ENCODE data around the gene CCDC136. TPM values are rescaled to one million over a fixed set of nuclear protein-coding genes. Genes with fewer than 3 reads are reported as not detected.
A peak's percentile ranks its signal among the peaks of the same experiment; 100 is the strongest.

CCDC136 gene
- total RNA-seq, 1 donor from 2014 or later: 6.5 TPM

DNA sequence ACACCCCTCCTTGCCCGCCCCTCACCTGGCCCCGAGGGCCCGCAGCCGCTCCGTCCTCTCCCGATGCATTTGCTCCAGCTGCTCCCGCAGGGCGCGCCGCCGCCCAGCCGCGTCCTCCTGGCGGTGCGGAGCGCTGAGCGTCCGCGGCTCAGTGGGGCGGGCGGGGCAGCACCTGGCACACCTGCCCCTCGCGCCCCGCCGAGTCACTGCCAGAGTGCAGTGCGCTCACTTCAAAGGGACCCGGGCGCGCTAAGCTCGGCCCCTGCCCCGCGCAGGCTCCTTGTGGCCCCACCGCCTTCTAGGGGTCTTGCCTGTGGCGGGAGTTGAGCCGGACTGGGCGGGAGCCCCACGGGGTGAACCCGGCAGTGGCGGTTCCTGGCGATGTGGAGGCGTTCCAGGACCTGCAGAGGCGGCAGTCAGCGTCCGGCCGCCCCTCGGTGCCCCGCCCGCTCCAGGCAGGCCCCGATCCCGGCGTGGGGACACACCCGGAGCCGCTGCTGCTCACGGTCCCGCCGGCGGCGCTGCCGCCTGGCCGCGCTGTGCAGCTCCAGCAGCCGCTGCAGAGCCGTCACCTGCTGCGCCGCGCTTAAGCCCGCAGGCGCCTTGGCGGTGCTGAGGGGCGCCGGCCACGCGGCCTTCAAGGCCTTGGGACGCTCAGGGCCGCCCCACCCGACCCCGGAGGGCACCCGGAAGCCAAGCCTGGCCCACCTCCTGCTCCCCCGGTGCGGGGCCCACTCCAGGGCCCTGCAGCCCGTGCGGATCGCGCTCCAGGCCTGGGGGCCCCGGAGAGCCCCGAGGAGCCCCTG, 77.6 kb downstream of the CCDC136 start:
- ATAC-seq (peak; percentile 80), DNase-seq (peak; percentile 75)
- intact Hi-C loops (cut with micrococcal nuclease): no loop called here

GRCh38 chr7:128869944-128870285, 78.1 kb downstream of the CCDC136 start:
- no peak for DNase-seq
- intact Hi-C loops (cut with micrococcal nuclease): no loop called here
- ATAC-seq: peak; percentile 5

DNA sequence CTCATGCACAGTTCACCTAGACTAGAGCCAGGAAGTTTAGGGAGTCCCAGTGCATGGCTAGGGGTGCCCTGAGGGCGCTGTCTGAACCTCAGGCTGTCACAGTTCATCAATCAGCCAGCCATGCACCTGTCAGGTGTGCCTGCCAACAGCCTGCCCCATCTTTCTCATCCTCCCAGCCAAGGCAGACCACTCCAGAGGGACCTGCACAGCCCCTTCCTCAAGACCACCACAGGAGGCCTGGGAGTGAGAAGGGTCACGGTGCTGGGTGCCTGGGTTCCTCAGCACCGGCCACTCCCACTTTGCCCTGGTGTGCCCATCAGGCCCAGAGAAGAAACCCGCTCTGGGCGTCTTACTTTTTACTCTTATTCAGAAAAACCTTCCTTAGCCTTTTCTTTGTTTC, 79.3 kb downstream of the CCDC136 start:
- intact Hi-C loops (cut with micrococcal nuclease): no loop called here

More for the DNA sequence above, 79.3 kb downstream of the CCDC136 start:
- no peak for DNase-seq
- no peak for ATAC-seq

Other genes with a start within 250 kb of the CCDC136 start
- gene GARIN1A, start 119.7 kb upstream of the CCDC136 start, total RNA-seq: 0.97 TPM
- gene CALU, start 52.6 kb upstream of the CCDC136 start, total RNA-seq: 186 TPM
- not detected for gene OPN1SW, start 16.2 kb upstream of the CCDC136 start, total RNA-seq
- 591 TPM for gene FLNC, start 38.4 kb downstream of the CCDC136 start, total RNA-seq
- 115 TPM for gene ATP6V1F, start 70.9 kb downstream of the CCDC136 start, total RNA-seq
- gene KCP, start 118.7 kb downstream of the CCDC136 start, total RNA-seq: 0.12 TPM
- gene IRF5, start 146.0 kb downstream of the CCDC136 start, total RNA-seq: 2.9 TPM